SHP77 (cell line): Measurements from ENCODE around the gene EGLN1.
"Not testable (repeated sequence)": the region's sequence is repeated elsewhere in the genome, so short reads cannot be mapped to it uniquely, and the experiment has no call there.

ENCODE experiments used
- DNase-seq, 2 experiments: peaks; one replicate each; lab custom pipeline; 2025; lab: John Stamatoyannopoulos, UW

EGLN1 gene

GRCh38 chr1:231421971-231422797, at the start of gene EGLN1:
EGLN1 (minus strand) TSS chr1:231422287; CDS start chr1:231421888, 399 bp downstream.
- DNase-seq, result peak; percentile 70 to 92

- not testable (repeated sequence) for DNase-seq
Observed at GRCh38 chr1:231471500-231471899, 49.4 kb upstream of the EGLN1 start.

- not testable (repeated sequence) for DNase-seq
Observed at GRCh38 chr1:231471027-231471426, 48.9 kb upstream of the EGLN1 start.

- no peak for DNase-seq
Observed at GRCh38 chr1:231467986-231468385, 45.9 kb upstream of the EGLN1 start.

GRCh38 chr1:231465051-231465450, 43.0 kb upstream of the EGLN1 start:
- DNase-seq, result no peak

- no peak for DNase-seq
Observed at GRCh38 chr1:231463541-231463940, 41.5 kb upstream of the EGLN1 start.

GRCh38 chr1:231460614-231461013, 38.5 kb upstream of the EGLN1 start:
- DNase-seq, result no peak

GRCh38 chr1:231459438-231459837, 37.4 kb upstream of the EGLN1 start:
- DNase-seq, result not testable (repeated sequence)

GRCh38 chr1:231457956-231458355, 35.9 kb upstream of the EGLN1 start:
- not testable (repeated sequence) for DNase-seq

GRCh38 chr1:231454133-231454532, 32.0 kb upstream of the EGLN1 start:
- not testable (repeated sequence) for DNase-seq

GRCh38 chr1:231446138-231446537, 24.1 kb upstream of the EGLN1 start:
- DNase-seq, result no peak

- DNase-seq, result no peak
Observed at GRCh38 chr1:231444059-231444458, 22.0 kb upstream of the EGLN1 start.

- no peak for DNase-seq
Observed at GRCh38 chr1:231443363-231443762, 21.3 kb upstream of the EGLN1 start.

GRCh38 chr1:231442735-231443134, 20.6 kb upstream of the EGLN1 start:
- no peak for DNase-seq

- no peak for DNase-seq
Observed at GRCh38 chr1:231432996-231433395, 10.9 kb upstream of the EGLN1 start.

GRCh38 chr1:231431665-231432415, 9.8 kb upstream of the EGLN1 start:
- DNase-seq, result no peak

GRCh38 chr1:231430678-231431352, 8.7 kb upstream of the EGLN1 start:
- not testable (repeated sequence) for DNase-seq

- DNase-seq, result no peak
Observed at GRCh38 chr1:231428377-231428776, 6.3 kb upstream of the EGLN1 start.

GRCh38 chr1:231424950-231425805, 3.1 kb upstream of the EGLN1 start:
- DNase-seq, result peak in 1 of 2 experiments; percentile 32

- peak; percentile 31 to 52 for DNase-seq
Observed at GRCh38 chr1:231423648-231424047, 1.6 kb upstream of the EGLN1 start.

GRCh38 chr1:231422798-231423309, 767 bp upstream of the EGLN1 start:
- DNase-seq, result no peak
